NCI-H446 treated with DMSO at 0.1 percent for 48 hours (cell line): ENCODE data around the gene CCNDBP1.
A peak's percentile ranks its signal among the peaks of the same experiment; 100 is the strongest.
"Not testable (repeated sequence)": the region's sequence is repeated elsewhere in the genome, so short reads cannot be mapped to it uniquely, and the experiment has no call there.

Experiments used
- DNase-seq: peaks from one replicate; lab custom pipeline; 2025; lab: John Stamatoyannopoulos, UW

The CCNDBP1 gene

GRCh38 chr15:43185157-43186002, at the start of gene CCNDBP1:
Gene CCNDBP1 (plus strand): TSS chr15:43185403. CDS start chr15:43185499, 96 bp downstream.
- DNase-seq, result peak; percentile 45

- no peak for DNase-seq
These were observed 41.8 kb upstream of the CCNDBP1 start for GRCh38 chr15:43143203-43143941.

- no peak for DNase-seq
These were observed 40.7 kb upstream of the CCNDBP1 start for GRCh38 chr15:43144512-43144911.

- DNase-seq, result no peak
These were observed 39.0 kb upstream of the CCNDBP1 start for GRCh38 chr15:43146184-43146583.

GRCh38 chr15:43150191-43150929, 34.8 kb upstream of the CCNDBP1 start:
- no peak for DNase-seq

- no peak for DNase-seq
These were observed 33.5 kb upstream of the CCNDBP1 start for GRCh38 chr15:43151688-43152087.

- no peak for DNase-seq
These were observed 31.9 kb upstream of the CCNDBP1 start for GRCh38 chr15:43153269-43153668.

- no peak for DNase-seq
These were observed 19.3 kb upstream of the CCNDBP1 start for GRCh38 chr15:43165801-43166325.

- not testable (repeated sequence) for DNase-seq
These were observed 17.9 kb upstream of the CCNDBP1 start for GRCh38 chr15:43167261-43167660.

- DNase-seq, result peak; percentile 36
These were observed 16.8 kb upstream of the CCNDBP1 start for GRCh38 chr15:43168192-43169107.

- no peak for DNase-seq
These were observed 15.3 kb upstream of the CCNDBP1 start for GRCh38 chr15:43169888-43170287.

GRCh38 chr15:43175656-43176309, 9.4 kb upstream of the CCNDBP1 start:
- not testable (repeated sequence) for DNase-seq

GRCh38 chr15:43177147-43177546, 8.1 kb upstream of the CCNDBP1 start:
- DNase-seq, result not testable (repeated sequence)

GRCh38 chr15:43183270-43183669, 1.9 kb upstream of the CCNDBP1 start:
- DNase-seq, result no peak

- no peak for DNase-seq
These were observed 637 bp upstream of the CCNDBP1 start for GRCh38 chr15:43184407-43185124.

- no peak for DNase-seq
These were observed 775 bp downstream of the CCNDBP1 start for GRCh38 chr15:43186003-43186353.

- peak; percentile 16 for DNase-seq
These were observed 2.4 kb downstream of the CCNDBP1 start for GRCh38 chr15:43187544-43188155.

GRCh38 chr15:43189296-43189695, 4.1 kb downstream of the CCNDBP1 start:
- DNase-seq, result no peak

- DNase-seq, result no peak
These were observed 5.0 kb downstream of the CCNDBP1 start for GRCh38 chr15:43190178-43190577.

GRCh38 chr15:43193710-43194109, 8.5 kb downstream of the CCNDBP1 start:
- no peak for DNase-seq
